Measurements from ENCODE around the gene HIVEP3.

The HIVEP3 gene

DNA sequence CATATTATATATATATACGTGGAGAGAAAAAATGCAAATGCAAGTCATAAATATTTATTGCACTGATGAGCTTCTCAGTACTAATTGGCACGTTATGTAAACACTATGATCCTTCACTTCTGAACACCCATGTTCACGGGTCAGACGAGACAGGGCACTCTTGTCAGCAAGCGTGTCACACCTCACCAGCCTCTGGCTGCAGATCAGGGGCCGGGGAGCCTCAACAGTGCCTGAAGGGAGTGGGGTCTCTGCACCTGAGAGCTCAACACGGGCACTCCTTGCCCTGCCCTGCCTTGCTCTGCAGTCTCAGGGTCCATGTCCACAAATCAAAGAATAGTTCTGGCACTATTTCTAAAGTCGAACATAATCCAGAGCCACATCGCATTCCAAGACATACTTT is 409 bp upstream of the HIVEP3 start:
- Histone ChIP-seq H3K4me3 (ENCODE audit: low read depth in 1 of 2, low read length in 2 of 2) (peak overlapping the region; percentile 64 to 76), H3K9me3 (ENCODE audit: insufficient read depth, low read length, severe bottlenecking) (no peaks in the 10 kb centered on the region), H4K20me1 (ENCODE audit: insufficient read depth, low read length) (peaks cover 8% of the 10 kb centered on the region; the same call in 1 of the 2 replicates), H3K4me2 (ENCODE audit: insufficient read depth, low read length) (peak overlapping the region; percentile 98), H3K27me3 (ENCODE audit: insufficient read depth, low read length, poor library complexity) (no peaks in the 10 kb centered on the region), H2AFZ (ENCODE audit: low read depth, low read length) (no peak overlapping the region), H3K9ac (ENCODE audit: low read depth, low read length) (peak overlapping the region; percentile 85), H3K79me2 (ENCODE audit: insufficient read depth, low read length) (peaks cover 83% of the 10 kb centered on the region), H3K4me1 (ENCODE audit: insufficient read depth, low read length) (peaks cover 48% of the 10 kb centered on the region), H3K27ac (ENCODE audit: low read length) (peak overlapping the region; percentile 98), H3K36me3 (ENCODE audit: insufficient read depth, low read length) (peaks cover 12% of the 10 kb centered on the region; the same call in 1 of the 2 replicates)
- ATAC-seq (ENCODE audit: insufficient read depth, low read depth) (no peak), DNase-seq (peak; percentile 41)
- TF ChIP-seq EZH2 (IDR thresholded peaks at IDR 0.05; ENCODE audit: borderline replicate concordance, low read depth, low read length, severe bottlenecking) (no peak), CTCF (IDR thresholded peaks at IDR 0.05; ENCODE audit: borderline replicate concordance, extremely low read depth, low read length, poor library complexity, severe bottlenecking) (no peak)

DNA sequence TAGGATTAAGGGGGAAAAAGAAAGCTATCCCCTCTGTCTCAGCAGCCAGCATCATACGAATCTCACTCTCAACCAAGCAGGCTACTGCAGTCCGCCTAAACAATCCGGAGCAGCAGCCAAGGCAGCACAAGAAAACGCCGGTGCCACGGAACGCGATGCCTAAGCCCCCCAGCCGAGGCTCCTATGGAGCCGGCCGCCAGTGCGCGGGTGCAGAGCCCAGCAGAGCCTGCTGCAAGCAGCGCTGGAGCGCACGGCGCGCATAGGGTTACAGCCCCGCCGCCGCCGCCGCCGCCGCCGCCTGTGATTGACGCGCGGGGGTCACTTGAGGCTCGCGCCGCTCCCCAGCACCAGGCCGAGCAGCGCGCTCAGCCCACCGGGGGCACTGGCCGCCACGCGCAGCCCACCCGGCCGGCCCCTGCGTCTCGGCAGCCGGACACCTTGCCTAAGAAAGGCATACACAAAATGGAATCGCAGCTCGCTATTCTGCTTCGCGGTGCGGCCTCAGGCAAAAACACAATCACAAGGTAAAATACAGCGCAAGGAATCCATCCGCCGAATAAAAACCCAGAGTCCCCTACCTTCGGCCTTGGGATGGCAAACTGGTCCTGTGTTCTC is 780 bp downstream of the HIVEP3 start:
- peaks cover 12% of the 10 kb centered on the region; the same call in 1 of the 2 replicates for H4K20me1 ChIP-seq (ENCODE audit: insufficient read depth, low read length)
- no peaks in the 10 kb centered on the region for H3K27me3 ChIP-seq (ENCODE audit: insufficient read depth, low read length, poor library complexity)
- TF ChIP-seq CTCF (IDR thresholded peaks at IDR 0.05; ENCODE audit: borderline replicate concordance, extremely low read depth, low read length, poor library complexity, severe bottlenecking) = no peak
- TF ChIP-seq EZH2 (IDR thresholded peaks at IDR 0.05; ENCODE audit: borderline replicate concordance, low read depth, low read length, severe bottlenecking) = no peak
- H3K4me3 ChIP-seq (ENCODE audit: low read depth in 1 of 2, low read length in 2 of 2) = peak overlapping the region; percentile 64 to 76
- ATAC-seq (ENCODE audit: insufficient read depth, low read depth) (peak; percentile 6; the same call in 1 of the 3 replicates), DNase-seq (peak; percentile 61)
- peak overlapping the region; percentile 98 for H3K4me2 ChIP-seq (ENCODE audit: insufficient read depth, low read length)
- H2AFZ ChIP-seq (ENCODE audit: low read depth, low read length) = peak overlapping the region; percentile 49; the same call in 1 of the 2 replicates
- H3K36me3 ChIP-seq (ENCODE audit: insufficient read depth, low read length) = peaks cover 15% of the 10 kb centered on the region
- H3K27ac ChIP-seq (ENCODE audit: low read length) = peak overlapping the region; percentile 98
- peak overlapping the region; percentile 85 for H3K9ac ChIP-seq (ENCODE audit: low read depth, low read length)
- H3K4me1 ChIP-seq (ENCODE audit: insufficient read depth, low read length) = peaks cover 60% of the 10 kb centered on the region
- H3K9me3 ChIP-seq (ENCODE audit: insufficient read depth, low read length, severe bottlenecking) = no peaks in the 10 kb centered on the region
- peaks cover 84% of the 10 kb centered on the region for H3K79me2 ChIP-seq (ENCODE audit: insufficient read depth, low read length)

DNA sequence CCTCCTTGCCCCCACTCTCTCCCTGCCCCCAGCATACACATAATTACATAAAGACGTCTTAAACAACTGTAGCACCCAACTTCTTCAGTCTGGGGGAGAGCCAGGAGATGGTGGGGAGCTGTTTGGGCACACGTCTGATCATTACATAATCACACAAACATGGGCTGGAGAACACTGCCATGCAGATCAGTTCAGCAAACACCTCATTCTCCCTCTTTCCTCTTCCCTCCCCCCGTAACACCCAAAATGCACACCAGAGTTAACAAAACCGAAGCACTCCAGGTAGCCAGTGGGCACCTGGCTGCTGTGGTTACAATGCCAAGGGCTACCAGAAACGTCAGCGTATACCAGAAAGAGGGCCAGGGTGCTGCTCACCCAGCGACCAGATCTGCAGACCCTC is 1.6 kb downstream of the HIVEP3 start:
- ATAC-seq (ENCODE audit: insufficient read depth, low read depth) (no peak), DNase-seq (peak; percentile 49)
- H4K20me1 ChIP-seq (ENCODE audit: insufficient read depth, low read length) = peaks cover 15% of the 10 kb centered on the region; the same call in 1 of the 2 replicates
- peaks cover 68% of the 10 kb centered on the region for H3K4me1 ChIP-seq (ENCODE audit: insufficient read depth, low read length)
- peak overlapping the region; percentile 64 to 76 for H3K4me3 ChIP-seq (ENCODE audit: low read depth in 1 of 2, low read length in 2 of 2)
- peaks cover 89% of the 10 kb centered on the region for H3K79me2 ChIP-seq (ENCODE audit: insufficient read depth, low read length)
- H2AFZ ChIP-seq (ENCODE audit: low read depth, low read length) = no peak overlapping the region
- H3K27me3 ChIP-seq (ENCODE audit: insufficient read depth, low read length, poor library complexity) = no peaks in the 10 kb centered on the region
- peak overlapping the region; percentile 98 for H3K4me2 ChIP-seq (ENCODE audit: insufficient read depth, low read length)
- H3K9me3 ChIP-seq (ENCODE audit: insufficient read depth, low read length, severe bottlenecking) = no peaks in the 10 kb centered on the region
- H3K27ac ChIP-seq (ENCODE audit: low read length) = peak overlapping the region; percentile 98
- peak overlapping the region; percentile 85 for H3K9ac ChIP-seq (ENCODE audit: low read depth, low read length)
- H3K36me3 ChIP-seq (ENCODE audit: insufficient read depth, low read length) = peaks cover 15% of the 10 kb centered on the region
- TF ChIP-seq EZH2 (IDR thresholded peaks at IDR 0.05; ENCODE audit: borderline replicate concordance, low read depth, low read length, severe bottlenecking) (no peak), CTCF (IDR thresholded peaks at IDR 0.05; ENCODE audit: borderline replicate concordance, extremely low read depth, low read length, poor library complexity, severe bottlenecking) (no peak)

Data from DND-41 (cell line).